8988T (cell line): ENCODE results near the gene SIM2.
"Not testable (repeated sequence)": the region's sequence is repeated elsewhere in the genome, so short reads cannot be mapped to it uniquely, and the experiment has no call there.

Source experiments
- DNase-seq: peaks from one replicate; pipeline ENCODE4 v3.0.0; 2011

The SIM2 gene, protein sequence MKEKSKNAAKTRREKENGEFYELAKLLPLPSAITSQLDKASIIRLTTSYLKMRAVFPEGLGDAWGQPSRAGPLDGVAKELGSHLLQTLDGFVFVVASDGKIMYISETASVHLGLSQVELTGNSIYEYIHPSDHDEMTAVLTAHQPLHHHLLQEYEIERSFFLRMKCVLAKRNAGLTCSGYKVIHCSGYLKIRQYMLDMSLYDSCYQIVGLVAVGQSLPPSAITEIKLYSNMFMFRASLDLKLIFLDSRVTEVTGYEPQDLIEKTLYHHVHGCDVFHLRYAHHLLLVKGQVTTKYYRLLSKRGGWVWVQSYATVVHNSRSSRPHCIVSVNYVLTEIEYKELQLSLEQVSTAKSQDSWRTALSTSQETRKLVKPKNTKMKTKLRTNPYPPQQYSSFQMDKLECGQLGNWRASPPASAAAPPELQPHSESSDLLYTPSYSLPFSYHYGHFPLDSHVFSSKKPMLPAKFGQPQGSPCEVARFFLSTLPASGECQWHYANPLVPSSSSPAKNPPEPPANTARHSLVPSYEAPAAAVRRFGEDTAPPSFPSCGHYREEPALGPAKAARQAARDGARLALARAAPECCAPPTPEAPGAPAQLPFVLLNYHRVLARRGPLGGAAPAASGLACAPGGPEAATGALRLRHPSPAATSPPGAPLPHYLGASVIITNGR

GRCh38 chr21:36698981-36699545, at the start of gene SIM2:
SIM2 (plus strand) TSS chr21:36699115; CDS start chr21:36699747, 632 bp downstream.
- no peak for DNase-seq

GRCh38 chr21:36654324-36654723, 44.6 kb upstream of the SIM2 start:
- no peak for DNase-seq

GRCh38 chr21:36654796-36655325, 44.1 kb upstream of the SIM2 start:
- DNase-seq: no peak

DNA sequence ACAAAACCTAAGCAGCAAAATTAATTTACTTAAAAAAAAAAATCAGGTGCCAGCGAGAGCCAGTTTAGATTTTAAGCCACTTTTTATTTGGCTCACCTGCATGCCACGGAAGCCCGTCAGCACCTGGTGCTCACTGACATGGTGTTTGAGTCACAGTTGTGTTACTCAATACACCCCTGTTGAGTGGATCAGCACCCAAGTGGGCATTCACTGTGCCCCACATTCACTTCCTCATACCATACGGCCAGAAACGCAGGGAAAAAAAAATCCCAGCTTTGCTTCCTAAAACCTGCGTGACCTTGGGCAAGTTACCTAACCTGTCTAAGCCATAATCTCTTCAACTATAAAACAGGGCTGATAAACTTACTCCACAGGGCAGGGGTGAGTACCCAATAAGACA, 42.8 kb upstream of the SIM2 start:
- no peak for DNase-seq

DNA sequence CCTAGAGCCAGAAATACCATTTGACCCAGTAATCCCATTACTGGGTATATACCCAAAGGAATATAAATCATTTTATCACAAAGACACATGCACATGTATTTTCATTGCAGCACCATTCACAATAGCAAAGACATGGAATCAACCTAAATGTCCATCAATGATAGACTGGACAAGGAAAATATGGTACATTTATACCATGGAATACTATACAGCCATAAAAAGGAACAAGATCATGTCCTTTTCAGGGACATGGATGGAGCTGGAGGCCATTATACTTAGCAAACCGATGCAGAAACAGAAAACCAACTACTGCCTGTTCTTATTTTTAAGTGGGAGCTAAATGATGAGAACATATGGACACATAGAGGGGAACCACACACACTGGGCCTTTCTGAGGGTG, 41.6 kb upstream of the SIM2 start:
- not testable (repeated sequence) for DNase-seq

DNA sequence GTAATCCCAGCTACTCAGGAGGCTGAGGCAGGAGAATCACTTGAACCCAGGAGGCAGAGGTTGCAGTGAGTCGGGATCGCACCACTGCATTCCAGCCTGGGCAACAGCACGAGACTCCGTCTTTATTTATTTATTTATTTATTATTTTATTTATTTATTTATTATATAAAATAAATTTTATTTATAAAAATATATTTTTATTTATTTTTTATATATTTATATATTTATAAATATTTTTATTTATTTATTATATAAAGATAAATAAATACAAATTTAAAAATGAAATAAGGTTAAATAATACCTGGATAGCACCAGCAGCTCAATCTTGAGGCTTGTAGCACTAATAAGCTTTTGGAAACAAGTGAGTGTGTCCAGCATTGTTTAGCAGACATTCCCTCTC, 40.9 kb upstream of the SIM2 start:
- no peak for DNase-seq

GRCh38 chr21:36658926-36659325, 40.0 kb upstream of the SIM2 start:
- DNase-seq: no peak

GRCh38 chr21:36661511-36662309, 37.2 kb upstream of the SIM2 start:
- peak; percentile 23 for DNase-seq

DNA sequence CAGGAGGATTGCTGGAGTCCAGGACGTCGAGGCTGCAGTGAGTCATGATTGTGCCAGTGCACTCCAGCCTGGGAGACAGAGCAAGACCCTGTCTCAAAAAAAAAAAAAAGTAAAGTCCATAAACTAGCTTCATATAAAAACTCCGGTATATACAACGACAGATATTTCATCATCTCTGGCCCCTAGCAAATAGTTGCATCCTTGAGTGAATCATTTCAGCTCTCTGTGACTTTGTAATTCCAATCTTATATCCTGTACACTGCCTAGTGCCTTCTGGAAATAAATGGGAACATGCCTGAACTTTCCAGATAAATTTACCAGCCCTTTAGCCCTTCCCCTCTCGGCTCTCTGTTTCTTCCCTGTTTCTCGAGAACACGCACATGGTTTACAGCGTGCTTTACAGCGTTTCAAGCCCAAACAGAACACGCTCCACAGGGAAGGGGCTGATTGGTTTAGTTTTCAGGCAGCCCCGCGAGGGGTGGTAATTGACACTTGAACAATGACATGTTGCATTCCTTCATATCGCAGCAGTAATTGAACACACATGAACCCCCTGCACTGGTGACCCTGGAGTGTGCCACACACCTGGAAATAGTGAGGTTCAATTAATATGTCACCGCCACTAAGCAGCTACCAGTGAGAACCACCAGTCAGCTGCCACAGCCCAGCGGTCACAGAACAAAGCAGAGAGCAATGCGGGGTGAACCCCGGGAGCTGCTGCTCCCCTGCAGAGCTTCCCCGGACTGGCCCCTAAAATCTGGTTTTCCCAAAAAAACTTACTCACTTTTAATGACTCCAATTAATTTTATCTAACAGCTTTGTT, 35.7 kb upstream of the SIM2 start:
- no peak for DNase-seq

DNA sequence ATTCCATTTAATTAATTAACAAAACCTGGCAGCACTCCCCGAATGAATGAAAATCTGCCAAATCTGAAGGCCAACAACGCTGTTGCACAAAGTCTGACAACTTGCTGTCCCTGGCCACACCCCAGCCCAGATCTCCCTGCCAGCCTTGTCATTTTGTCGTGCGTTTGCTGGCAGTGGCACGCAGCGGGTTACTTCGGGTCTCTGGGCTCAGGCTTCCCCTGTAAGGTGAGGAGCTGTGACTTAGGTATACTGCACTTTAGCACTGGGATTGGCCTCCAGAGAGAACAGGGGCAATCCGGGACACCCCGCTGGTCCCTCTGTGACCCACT, 34.3 kb upstream of the SIM2 start:
- DNase-seq: no peak

GRCh38 chr21:36665806-36666205, 33.1 kb upstream of the SIM2 start:
- no peak for DNase-seq

DNA sequence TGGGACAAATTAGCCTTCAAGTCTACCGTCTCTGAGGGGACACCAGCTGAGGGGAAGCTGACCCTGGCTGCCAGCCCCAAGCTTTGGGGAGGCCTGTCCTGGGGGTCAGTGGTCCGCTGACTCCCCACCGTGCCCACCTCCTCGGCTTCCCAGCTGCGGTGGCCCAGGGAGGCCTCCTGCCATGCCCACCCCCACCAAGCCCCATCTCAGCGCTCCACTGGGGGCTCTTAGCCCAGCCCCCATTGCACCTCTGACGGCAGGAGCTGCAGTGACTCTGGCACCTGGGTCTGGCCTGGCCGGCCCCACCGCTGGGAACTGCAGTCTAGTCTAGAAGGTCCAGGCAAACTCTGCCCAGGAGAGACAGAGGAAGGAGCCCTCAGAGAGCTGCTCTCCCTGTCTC, 30.2 kb upstream of the SIM2 start:
- no peak for DNase-seq

DNA sequence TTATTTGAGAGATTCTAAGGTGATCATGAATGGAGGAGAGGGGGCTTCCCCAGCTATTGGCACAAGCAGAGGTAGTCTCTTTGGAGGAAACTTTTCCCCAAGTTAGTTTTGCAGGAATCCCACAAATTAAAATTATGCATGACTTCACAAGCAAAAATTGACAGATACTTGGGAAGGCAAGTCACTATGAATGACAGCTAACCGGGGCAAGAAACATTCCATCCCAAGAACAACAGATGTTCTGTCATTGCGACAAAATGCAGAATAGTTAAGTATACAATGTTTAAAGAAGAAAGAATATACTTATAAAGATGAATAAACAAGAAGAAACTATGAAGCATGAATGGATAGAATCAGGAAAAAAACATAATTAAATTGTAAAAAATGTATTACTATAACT, 27.1 kb upstream of the SIM2 start:
- no peak for DNase-seq

GRCh38 chr21:36672296-36672695, 26.6 kb upstream of the SIM2 start:
- DNase-seq: not testable (repeated sequence)

GRCh38 chr21:36672737-36673136, 26.2 kb upstream of the SIM2 start:
- no peak for DNase-seq

DNA sequence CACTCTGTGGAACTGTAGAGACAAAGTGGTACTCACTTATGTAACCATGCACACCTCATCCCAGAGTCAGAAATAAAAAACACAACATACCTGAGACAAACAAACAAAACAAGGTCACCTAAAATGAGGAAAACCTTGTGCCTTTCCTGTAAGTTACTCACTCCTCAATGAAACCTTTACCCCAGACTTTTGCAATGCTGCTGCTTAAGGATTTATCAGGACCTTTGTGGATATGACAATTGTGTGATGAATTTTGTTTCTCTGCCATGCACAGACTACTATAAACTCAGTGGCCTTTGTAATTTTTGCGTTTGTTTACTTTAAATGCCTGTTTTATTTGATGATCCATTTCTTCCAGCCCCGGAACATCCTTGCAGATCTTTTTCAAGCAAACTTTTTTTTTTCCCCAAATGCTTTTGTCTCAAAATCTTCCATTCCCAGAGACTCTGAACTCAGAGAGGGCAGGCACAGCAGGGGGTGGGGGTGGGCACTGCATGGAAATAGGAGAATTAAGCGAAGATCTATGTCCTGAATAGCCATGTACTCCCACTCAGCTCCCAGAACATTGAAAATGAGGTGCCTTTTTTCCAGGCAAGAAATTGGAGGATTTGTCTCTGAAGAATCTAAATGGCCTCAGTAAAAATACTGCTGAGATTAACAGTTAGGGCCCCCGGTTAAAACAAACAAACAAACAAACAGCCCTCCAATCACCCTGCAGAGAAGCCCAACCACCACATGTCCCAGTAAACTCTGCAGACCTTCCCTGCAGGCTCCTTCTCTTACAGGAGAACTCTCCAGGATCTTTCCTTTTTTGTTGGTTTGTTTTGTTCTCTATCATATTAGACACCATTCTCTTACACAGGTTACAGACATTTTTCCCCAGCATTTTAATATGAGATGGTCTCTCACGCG, 22.6 kb upstream of the SIM2 start:
- DNase-seq: no peak

DNA sequence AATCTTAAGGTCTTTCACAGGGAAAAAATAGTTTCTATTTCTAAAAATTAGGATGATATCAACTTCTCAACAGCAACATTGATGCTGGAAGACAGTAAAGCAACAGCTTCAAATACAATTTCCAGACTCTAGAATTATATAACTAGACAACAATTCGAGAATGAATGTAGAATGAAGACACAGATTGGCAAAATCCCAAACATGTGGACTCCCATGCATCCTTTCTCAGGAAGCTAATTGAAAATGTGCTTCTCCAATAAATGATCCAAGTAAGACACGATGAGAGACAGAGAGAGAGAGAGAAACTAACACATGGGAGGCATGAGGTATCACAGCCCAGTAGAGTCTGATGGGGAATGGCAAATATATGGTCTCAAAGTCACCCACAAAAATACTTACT, 21.5 kb upstream of the SIM2 start:
- no peak for DNase-seq

DNA sequence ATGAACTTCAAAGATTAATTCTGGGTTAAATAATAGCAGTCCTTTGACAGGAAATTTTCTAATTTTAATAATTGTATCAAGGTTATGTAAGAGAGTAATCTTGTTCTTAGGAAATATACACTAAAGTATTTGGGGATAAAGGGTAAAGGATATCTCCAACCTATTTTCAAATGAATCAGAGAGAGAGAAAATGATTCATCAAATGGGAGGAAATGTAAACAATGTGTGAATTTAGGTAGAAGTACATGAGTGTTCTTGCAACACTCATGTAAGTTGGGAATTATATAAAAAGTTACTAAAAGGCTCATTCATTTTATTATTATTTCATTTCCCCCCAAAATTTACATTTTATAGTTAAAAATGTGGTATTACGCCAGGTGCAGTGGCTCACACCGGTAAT, 20.4 kb upstream of the SIM2 start:
- no peak for DNase-seq

DNA sequence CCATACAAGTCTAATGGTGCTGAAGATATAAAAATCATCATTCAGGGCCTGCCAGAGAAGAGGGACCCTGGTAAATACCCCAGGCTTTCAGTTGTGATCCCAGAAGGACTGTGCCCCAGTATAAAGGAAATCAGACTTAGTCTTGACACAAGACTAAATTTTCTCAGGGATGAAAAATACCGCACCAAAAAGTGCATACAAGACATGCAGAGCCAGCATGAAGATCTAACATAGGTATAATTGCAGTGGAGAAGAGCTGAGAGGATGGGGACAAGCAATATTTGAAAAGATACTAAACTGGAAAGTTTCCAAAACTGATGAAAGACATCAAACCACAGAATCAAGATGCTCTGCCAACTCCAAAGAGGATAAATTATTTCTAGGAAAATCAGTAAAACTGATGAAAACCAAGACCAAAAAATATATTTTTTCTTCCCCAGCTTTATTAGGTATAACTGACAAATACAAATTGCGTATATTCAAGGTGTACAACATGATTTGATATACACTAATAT, 17.7 kb upstream of the SIM2 start:
- no peak for DNase-seq

DNA sequence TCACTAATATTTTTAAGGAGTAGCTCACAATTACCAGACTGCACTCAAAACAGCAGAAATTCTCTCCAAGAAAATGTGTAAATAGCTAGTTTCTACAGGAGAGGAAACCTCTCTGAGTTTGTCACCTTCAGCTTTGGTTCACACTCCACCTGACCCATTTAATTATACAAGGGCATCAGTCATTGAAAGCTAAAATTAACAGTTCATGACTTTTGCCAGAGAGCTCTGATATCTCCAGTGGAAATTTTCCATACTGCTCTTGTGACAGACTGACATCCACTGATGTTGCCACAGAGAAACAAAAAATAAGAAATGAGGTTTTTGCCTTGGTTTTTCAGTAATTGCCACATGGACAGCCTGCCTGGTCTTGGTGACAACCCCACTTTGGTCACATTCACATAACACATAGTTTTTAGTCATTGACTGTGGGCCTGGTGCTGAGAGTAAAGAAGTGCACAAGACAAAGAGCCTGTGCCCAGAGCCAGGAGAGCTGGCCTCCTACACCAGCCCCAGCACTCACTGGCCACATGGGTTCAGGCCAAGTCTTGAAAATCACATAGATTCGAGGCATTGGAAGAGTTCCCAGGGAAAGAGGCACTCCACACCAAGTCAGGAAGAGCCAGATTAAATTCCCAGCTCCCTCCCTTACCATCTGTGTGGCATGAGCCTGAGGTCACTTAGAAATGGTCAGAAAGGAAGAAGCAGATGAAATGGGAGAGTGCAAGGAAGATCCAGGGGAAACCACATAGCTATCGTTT, 13.8 kb upstream of the SIM2 start:
- no peak for DNase-seq
